Renal cortex interstitium (tissue), 11 donors: ENCODE results near the gene AGPAT4. TPM values are rescaled to one million over a fixed set of nuclear protein-coding genes. Genes with fewer than 3 reads are reported as not detected.

Experiments used
- DNase-seq, 11 donors: peaks; one replicate each; pipeline ENCODE4 v3.0.0-alpha.2; 2013; ENCODE audit warnings: low read depth in 9 of 11, low spot score in 4 of 11; ENCODE audit errors: extremely low read depth in 1 of 11
- polyA plus RNA-seq, 3 donors: library from polyadenylated mRNA; unstranded; fragments of 120-200 nt; gene quantifications; one replicate each; pipeline ENCODE4 v1.2.1, GENCODE V29; 2013; ENCODE audit not compliant: insufficient read length in 3 of 3

Gene AGPAT4
- polyA plus RNA-seq, 3 donors: 18.7 to 26.5 (median 20.9) TPM

- no peak for DNase-seq
Measured at GRCh38 chr6:161265975-161266374, 7.9 kb downstream of the AGPAT4 start.

- no peak for DNase-seq
Measured at GRCh38 chr6:161265554-161265953, 8.3 kb downstream of the AGPAT4 start.

DNA sequence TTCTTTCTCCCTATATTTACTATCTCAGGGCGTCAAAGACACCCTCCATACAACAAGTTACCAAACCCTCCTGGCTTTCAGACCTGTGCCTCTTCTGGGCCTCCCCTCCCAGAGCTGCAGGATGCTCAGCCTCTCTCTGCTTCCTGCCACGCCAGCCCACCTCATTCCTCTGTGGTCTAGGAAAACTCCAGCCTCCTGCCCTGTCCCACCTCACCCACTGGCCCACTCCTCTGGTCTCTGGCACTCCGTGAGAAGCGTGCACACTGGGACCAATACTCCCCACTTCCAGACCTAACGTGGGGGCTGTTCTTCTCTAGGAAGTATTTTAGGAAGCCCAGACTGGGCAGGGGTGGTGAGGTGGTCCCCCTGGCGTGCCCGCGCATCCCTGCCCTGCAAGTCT, 9.7 kb downstream of the AGPAT4 start:
- no peak for DNase-seq

GRCh38 chr6:161261816-161262215, 12.0 kb downstream of the AGPAT4 start:
- no peak for DNase-seq

DNA sequence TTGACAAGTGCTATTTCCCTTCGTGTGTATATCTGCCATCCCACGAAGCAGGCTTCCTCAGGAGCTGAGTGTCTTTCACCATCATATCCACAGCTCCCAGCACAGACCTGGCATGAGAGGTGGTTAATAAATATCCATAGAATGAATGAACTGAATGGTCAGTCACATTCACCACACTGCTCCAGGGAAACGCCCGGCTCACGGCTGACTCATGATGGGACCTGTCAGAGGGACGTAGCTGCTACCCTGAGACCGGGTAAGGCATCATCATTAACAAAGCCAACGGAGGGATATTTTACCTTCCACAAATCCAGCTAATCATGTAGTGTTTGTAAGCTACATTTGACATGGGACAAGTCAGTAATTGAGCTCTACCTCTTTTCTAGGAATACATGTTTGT, 12.5 kb downstream of the AGPAT4 start:
- DNase-seq: no peak

- no peak for DNase-seq
Measured at GRCh38 chr6:161259302-161259701, 14.6 kb downstream of the AGPAT4 start.

DNA sequence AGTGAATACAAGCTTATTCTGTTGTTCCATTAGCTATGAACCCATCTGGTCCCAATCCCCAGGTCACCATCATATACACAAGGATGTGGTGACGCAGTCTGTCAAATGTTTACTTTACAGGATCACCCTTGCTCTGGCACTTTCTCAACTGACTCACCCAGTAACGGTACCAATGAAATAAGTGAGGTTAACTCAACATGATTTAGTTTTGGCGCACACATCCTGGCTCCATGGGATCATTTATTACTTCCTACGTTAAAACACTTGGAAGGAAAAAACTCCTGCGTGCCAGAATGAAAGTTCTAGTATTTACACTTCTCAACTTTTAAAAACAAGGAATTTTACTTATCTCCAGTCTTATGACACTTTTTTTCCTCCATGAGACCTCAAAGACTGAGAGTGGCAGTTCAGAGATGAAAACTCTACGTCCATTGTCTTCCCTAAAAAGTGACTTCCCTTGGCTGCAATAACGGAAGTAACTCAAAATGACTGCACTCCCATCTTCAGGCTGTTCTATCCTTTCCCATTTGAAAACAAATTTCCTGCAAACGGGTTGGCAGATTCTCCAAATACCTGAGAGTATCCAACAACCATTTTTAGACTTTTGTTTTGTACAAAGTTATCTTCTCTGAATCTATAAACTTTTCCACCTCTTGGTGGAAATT, 15.9 kb downstream of the AGPAT4 start:
- DNase-seq: no peak

DNA sequence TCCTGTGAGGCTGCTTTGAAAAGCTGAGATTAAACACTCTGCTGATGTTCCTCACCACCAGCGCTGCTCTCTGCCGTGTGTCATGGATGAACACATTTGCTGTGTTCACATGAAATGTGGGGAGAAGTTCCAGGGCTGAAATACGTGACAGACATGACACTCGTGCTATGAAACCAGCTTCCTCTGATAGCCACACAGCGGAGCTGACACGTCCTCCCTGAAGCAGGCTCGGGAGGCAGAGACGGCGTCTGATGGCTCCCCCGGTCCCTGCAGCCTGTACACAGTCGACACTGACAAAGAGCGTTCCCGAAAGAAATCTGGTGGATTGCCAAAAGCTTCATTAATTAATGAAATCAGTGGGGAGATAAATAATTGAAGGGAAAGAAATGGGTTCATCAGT, 17.5 kb downstream of the AGPAT4 start:
- DNase-seq: no peak

GRCh38 chr6:161255518-161255917, 18.3 kb downstream of the AGPAT4 start:
- no peak for DNase-seq

DNA sequence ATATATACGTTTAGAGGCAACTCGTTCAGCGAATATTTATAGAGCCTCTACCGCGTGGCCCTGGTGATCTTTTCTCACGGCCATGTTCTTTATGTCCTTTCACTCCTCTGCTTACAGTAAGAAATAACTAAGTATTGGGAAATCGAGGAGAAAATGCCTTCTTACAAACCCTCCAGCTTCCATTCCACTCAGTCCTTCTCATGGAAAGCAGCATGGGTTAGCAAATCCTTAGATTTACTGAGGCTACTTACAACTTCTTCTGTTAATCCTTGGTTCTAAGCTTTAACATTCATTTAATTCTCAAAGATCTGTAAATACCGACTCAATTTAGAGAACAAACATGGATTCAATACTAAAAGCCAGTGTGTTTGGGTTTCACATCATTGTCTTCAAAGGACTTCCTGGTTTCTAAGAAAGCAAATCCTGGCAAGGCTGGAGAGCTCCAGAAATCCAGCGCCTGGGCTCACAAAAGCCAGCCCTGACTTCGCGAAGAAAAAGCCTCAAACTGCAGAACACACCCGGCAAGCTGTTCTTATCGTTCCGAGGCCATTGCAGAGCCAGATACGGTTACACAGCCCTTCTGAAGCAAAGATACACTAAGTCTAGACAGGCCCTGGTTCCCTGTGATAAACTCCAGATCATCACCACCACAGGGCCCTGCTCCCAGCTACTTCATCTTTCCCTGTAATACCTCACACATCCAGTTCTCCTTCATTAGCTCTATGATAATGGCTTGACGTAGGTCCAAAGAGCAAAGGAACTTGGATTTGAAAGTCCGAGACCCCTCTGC, 19.2 kb downstream of the AGPAT4 start:
- no peak for DNase-seq

DNA sequence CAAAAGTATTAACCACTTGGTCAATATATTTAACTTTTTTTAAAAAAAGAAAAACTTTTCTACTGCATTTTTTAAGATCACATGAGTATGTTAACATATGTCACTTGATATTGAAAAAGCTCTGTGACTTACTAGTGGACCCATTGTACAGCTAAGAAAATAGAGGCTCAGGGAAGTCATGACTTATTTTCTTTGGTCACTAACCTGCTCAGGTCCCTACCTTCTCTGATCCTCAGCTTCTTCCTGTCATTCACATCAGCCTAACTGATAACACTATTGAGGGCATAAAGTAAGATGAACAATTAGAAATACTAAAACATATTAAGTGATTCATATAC, 19.8 kb downstream of the AGPAT4 start:
- DNase-seq: no peak

DNA sequence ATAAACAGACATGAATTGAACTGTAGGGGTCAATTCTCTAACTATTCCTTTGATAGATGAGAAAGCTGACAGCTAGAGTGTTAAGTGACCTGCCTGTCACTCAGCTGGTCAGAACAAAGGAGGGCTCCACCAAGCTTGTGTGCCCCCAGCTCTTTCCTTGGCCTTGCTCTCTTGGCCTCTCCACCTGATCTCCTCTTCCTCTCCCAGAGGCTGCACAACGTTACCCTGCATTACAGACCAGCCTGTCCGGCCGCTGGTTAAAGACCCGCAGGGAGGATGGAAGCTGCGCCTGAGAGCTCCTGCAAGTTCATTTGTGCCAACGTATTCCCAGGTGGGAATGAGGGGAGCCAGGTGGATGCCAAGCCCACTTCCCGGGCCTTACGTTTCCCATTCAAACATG, 22.5 kb downstream of the AGPAT4 start:
- no peak for DNase-seq

DNA sequence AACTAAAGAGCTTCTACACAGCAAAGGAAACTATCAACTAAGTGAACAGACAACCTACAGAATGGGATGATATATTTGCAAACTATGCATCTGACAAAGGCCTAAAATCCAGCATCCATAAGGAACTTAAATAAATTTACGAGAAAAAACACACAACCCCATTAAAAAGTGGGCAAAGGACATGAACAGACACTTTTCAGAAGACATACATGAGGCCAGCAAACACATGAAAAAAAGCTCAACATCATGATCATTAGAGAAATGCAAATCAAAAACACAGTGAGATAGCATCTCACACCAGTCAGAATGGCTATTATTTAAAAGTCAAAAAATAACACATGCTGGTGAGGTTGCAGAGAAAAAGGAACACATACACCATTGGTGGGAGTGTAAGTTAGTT, 24.5 kb downstream of the AGPAT4 start:
- DNase-seq: no peak

- DNase-seq: no peak
Measured at GRCh38 chr6:161246725-161247124, 27.1 kb downstream of the AGPAT4 start.

GRCh38 chr6:161245363-161245762, 28.5 kb downstream of the AGPAT4 start:
- no peak for DNase-seq

DNA sequence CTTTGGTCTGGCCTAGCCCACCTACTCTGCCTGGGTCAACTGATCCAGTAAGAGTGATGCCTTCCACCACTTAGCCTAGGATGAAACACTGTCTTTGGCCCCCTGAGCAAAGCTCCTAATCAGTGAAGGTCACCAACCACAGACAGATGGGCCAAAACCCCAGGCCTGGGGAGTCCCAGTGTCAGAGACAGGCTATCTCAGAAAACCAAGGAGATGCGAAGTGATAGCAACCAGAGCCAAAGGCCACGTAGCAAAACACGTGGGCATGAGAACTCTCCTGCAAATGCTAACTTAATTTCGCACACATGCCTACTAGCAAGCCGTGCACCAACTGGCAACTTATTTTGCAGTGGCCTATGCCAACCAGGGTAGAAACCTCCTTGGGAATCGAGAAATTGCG, 29.1 kb downstream of the AGPAT4 start:
- DNase-seq: no peak

- DNase-seq: no peak
Measured at GRCh38 chr6:161242779-161243693, 30.8 kb downstream of the AGPAT4 start.

GRCh38 chr6:161242113-161242512, 31.7 kb downstream of the AGPAT4 start:
- no peak for DNase-seq

DNA sequence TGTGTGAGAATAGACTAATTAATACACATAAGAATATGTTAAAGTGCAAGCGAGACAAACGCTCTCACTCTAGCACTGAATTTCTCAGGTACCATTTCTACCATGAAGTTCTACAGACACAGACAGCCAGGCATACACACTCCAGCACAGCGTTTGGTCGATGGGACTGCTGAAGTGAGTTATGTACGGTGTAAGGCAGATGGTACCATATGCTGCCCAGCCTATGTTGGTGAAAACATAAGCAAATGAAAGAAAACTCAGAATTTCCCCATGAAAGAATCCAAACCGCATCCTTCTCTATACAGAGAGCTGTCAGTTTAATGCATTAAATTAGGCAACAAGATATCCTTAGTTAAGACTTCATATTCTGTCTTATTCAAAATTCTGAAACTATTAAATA, 34.9 kb downstream of the AGPAT4 start:
- no peak for DNase-seq

GRCh38 chr6:161238500-161238899, 35.4 kb downstream of the AGPAT4 start:
- no peak for DNase-seq
